ENCODE results near the gene CHAC2. TPM values are rescaled to one million over a fixed set of nuclear protein-coding genes. Genes with fewer than 3 reads are reported as not detected.

The CHAC2 gene
- total RNA-seq, 1 donor: 3.3 TPM

DNA sequence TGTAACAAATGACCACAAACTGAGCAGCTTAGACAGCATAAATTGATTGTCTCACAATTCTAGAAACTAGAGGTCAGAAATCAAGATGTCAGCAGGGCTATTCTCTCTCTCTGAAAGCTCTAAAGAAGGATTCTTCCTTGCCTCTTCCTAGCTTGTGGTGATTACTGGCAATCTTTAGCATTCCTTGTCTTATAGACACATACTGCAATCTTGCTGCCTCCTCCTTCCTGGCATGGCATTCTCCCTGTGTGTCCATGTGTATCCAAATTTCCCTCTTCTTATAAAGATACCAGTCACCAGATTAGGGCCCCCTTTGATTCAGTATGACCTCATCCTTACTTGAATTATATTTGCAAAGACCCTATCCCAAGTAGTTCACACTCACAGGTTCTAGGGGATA is 16.8 kb downstream of the CHAC2 start:
- Histone ChIP-seq H4K20me1 (ENCODE audit: insufficient read depth, low read length) (no peaks in the 10 kb centered on the region), H3K4me3 (ENCODE audit: insufficient read depth, low read length) (no peak overlapping the region), H3K36me3 (ENCODE audit: insufficient read depth, low read length) (no peaks in the 10 kb centered on the region), H3K79me2 (ENCODE audit: insufficient read depth, low read length) (peaks cover 99% of the 10 kb centered on the region), H3K27ac (ENCODE audit: low read depth, low read length) (no peak overlapping the region), H2AFZ (ENCODE audit: low read length) (peak overlapping the region; percentile 36), H3K4me2 (ENCODE audit: insufficient read depth, low read length) (peak overlapping the region; percentile 86), H3K27me3 (ENCODE audit: insufficient read depth, low read length) (no peaks in the 10 kb centered on the region), H3K4me1 (ENCODE audit: insufficient read depth, low read length) (peaks cover 22% of the 10 kb centered on the region), H3K9me3 (ENCODE audit: low read depth, low read length) (no peaks in the 10 kb centered on the region)
- TF ChIP-seq, protein P1, sequence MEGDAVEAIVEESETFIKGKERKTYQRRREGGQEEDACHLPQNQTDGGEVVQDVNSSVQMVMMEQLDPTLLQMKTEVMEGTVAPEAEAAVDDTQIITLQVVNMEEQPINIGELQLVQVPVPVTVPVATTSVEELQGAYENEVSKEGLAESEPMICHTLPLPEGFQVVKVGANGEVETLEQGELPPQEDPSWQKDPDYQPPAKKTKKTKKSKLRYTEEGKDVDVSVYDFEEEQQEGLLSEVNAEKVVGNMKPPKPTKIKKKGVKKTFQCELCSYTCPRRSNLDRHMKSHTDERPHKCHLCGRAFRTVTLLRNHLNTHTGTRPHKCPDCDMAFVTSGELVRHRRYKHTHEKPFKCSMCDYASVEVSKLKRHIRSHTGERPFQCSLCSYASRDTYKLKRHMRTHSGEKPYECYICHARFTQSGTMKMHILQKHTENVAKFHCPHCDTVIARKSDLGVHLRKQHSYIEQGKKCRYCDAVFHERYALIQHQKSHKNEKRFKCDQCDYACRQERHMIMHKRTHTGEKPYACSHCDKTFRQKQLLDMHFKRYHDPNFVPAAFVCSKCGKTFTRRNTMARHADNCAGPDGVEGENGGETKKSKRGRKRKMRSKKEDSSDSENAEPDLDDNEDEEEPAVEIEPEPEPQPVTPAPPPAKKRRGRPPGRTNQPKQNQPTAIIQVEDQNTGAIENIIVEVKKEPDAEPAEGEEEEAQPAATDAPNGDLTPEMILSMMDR (IDR thresholded peaks at IDR 0.05; ENCODE audit: extremely low read depth, low read depth, low read length): no peak
- no peak for DNase-seq (ENCODE audit: insufficient read length, low spot score, missing footprints)

DNA sequence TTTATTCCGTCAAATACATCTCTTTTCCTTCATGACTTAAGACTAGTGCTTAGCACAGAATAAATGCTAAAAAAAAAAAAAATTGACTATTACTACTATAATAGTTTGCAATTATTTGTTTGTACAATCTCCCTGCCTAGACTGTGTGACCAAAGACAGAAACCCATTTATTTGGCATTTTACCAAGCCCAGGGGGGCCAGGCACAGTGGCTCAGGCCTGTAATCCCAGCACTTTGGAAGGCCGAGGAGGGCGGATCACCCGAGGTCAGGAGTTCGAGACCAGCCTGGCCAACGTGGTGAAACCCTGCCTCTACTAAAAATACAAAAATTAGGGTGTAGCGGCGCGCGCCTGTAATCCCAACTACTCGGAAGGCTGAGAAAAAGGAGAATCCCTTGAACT is 17.8 kb downstream of the CHAC2 start:
- Histone ChIP-seq H3K27me3 (ENCODE audit: insufficient read depth, low read length) (no peaks in the 10 kb centered on the region), H3K27ac (ENCODE audit: low read depth, low read length) (peak overlapping the region; percentile 69), H3K4me2 (ENCODE audit: insufficient read depth, low read length) (peak overlapping the region; percentile 86), H4K20me1 (ENCODE audit: insufficient read depth, low read length) (no peaks in the 10 kb centered on the region), H3K36me3 (ENCODE audit: insufficient read depth, low read length) (no peaks in the 10 kb centered on the region), H3K9me3 (ENCODE audit: low read depth, low read length) (no peaks in the 10 kb centered on the region), H2AFZ (ENCODE audit: low read length) (no peak overlapping the region), H3K79me2 (ENCODE audit: insufficient read depth, low read length) (peaks cover 99% of the 10 kb centered on the region), H3K4me1 (ENCODE audit: insufficient read depth, low read length) (peaks cover 22% of the 10 kb centered on the region), H3K4me3 (ENCODE audit: insufficient read depth, low read length) (peak overlapping the region; percentile 76)
- no peak for DNase-seq (ENCODE audit: insufficient read length, low spot score, missing footprints)
- TF ChIP-seq, protein P1 (IDR thresholded peaks at IDR 0.05; ENCODE audit: extremely low read depth, low read depth, low read length): no peak

DNA sequence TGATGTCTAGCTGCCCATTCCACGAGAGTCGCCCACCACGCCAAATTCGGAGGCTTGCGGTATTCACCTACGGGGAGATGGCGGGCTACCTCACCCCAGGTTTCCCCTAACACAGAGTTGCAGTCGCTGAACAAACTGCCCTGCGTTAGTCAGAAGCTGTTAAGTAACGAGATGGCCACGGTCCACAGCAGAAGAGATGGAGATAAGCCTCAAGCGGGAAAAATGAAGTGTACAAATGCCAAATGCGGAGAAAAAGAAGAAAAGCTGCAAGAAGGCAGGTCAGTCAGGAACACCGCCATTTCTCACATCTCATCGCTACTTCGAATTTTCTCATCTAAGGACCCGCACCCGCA is 18.7 kb downstream of the CHAC2 start:
- TF ChIP-seq, protein P1 (IDR thresholded peaks at IDR 0.05; ENCODE audit: extremely low read depth, low read depth, low read length): no peak
- H3K4me1 ChIP-seq (ENCODE audit: insufficient read depth, low read length): peaks cover 22% of the 10 kb centered on the region

DNA sequence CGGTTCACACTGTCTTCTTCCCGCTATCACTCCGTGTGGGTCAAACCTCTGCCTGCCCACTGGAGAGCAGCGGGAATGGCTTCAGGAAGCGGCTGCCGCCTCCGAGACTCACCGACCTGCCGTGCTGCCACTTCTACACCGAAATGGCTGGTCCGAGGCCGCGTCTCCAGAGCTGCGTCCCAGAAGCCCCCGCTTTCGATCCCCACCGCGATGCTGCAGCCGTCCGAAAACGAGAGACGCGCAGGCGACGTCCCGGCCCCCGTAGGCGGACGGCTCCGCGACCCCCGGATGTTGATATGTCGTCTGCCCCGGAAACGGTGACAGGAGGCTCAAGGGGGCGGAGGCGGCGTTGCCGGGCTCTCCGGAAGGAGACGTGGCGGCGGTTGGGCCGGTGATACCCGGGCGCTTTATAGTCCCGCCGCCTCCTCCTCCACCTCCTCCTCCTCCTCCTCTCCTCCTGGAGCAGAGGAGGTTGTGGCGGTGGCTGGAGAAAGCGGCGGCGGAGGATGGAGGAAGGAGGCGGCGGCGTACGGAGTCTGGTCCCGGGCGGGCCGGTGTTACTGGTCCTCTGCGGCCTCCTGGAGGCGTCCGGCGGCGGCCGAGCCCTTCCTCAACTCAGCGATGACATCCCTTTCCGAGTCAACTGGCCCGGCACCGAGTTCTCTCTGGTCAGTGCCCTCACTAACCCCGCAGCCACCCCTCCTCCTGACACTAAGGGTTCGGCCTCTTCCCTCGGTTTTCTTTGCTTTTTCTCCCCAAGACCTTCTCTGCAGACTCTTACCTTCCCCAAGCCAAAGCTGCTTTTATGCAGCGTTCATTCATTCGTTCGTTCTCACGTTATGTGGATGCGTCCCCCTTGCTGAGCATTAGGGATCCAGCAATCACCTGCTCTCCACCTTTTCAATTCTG is 19.4 kb downstream of the CHAC2 start, which contains the start of the genes ASB3 and ERLEC1:
Gene ASB3 (minus strand): TSS at position 249 of the 909 bp plus-strand sequence. CDS start 21,381 bp downstream, outside the sequence.
Gene ERLEC1 (plus strand): TSS at position 340 of the 909 bp plus-strand sequence. CDS start 167 bp downstream, at position 507.
- Histone ChIP-seq H3K4me1 (ENCODE audit: insufficient read depth, low read length) (peaks cover 22% of the 10 kb centered on the region), H3K9me3 (ENCODE audit: low read depth, low read length) (no peaks in the 10 kb centered on the region), H2AFZ (ENCODE audit: low read length) (peak within 1 kb of the TSS; percentile 86), H4K20me1 (ENCODE audit: insufficient read depth, low read length) (peaks cover 7% of the 10 kb centered on the region), H3K27me3 (ENCODE audit: insufficient read depth, low read length) (no peaks in the 10 kb centered on the region), H3K4me2 (ENCODE audit: insufficient read depth, low read length) (peak within 1 kb of the TSS; percentile 86), H3K36me3 (ENCODE audit: insufficient read depth, low read length) (no peaks in the 10 kb centered on the region), H3K27ac (ENCODE audit: low read depth, low read length) (peak within 1 kb of the TSS; percentile 69), H3K4me3 (ENCODE audit: insufficient read depth, low read length) (peak within 1 kb of the TSS; percentile 76), H3K79me2 (ENCODE audit: insufficient read depth, low read length) (peaks cover 99% of the 10 kb centered on the region)
- TF ChIP-seq, protein P1 (IDR thresholded peaks at IDR 0.05; ENCODE audit: extremely low read depth, low read depth, low read length): no peak
- peak; percentile 87 for DNase-seq (ENCODE audit: insufficient read length, low spot score, missing footprints)

More for the DNA sequence above, 18.7 kb downstream of the CHAC2 start:
- DNase-seq (ENCODE audit: insufficient read length, low spot score, missing footprints): peak; percentile 72
- peak overlapping the region; percentile 86 for H3K4me2 ChIP-seq (ENCODE audit: insufficient read depth, low read length)
- H4K20me1 ChIP-seq (ENCODE audit: insufficient read depth, low read length): peaks cover 4% of the 10 kb centered on the region
- no peaks in the 10 kb centered on the region for H3K36me3 ChIP-seq (ENCODE audit: insufficient read depth, low read length)
- H3K27ac ChIP-seq (ENCODE audit: low read depth, low read length): peak overlapping the region; percentile 69
- H3K9me3 ChIP-seq (ENCODE audit: low read depth, low read length): no peaks in the 10 kb centered on the region
- H2AFZ ChIP-seq (ENCODE audit: low read length): peak overlapping the region; percentile 86
- H3K27me3 ChIP-seq (ENCODE audit: insufficient read depth, low read length): no peaks in the 10 kb centered on the region
- peak overlapping the region; percentile 76 for H3K4me3 ChIP-seq (ENCODE audit: insufficient read depth, low read length)
- peaks cover 99% of the 10 kb centered on the region for H3K79me2 ChIP-seq (ENCODE audit: insufficient read depth, low read length)
